Thoracic aorta (tissue), 2 donors: Measurements from ENCODE around the gene ATG14. TPM values are rescaled to one million over a fixed set of nuclear protein-coding genes. Genes with fewer than 3 reads are reported as not detected.

Experiments
- ATAC-seq: fragments of 150-250 bp; one replicate; pipeline ENCODE4 v1.8.0; 2017; ENCODE audit warnings: low read depth; ENCODE audit not compliant: insufficient number of reproducible peaks, low FRiP score
- DNase-seq: peaks from one replicate; pipeline ENCODE4 v3.0.0-alpha.2; 2020; ENCODE audit warnings: low spot score
- H3K27ac ChIP-seq, 2 donors: fragments of 200-600 bp; sonication (generic); 1 replicate in 1 of 2; 2 replicates in 1 of 2; pipeline ENCODE4 v1.5.1; 2016; ENCODE audit warnings: mild to moderate bottlenecking in 2 of 2, moderate library complexity in 2 of 2
- H3K27me3 ChIP-seq: fragments of 200-600 bp; sonication (generic); replicated peaks from 2 replicates; pipeline ENCODE4 v1.6.0; 2016; ENCODE audit warnings: mild to moderate bottlenecking; ENCODE audit not compliant: insufficient read depth
- H3K36me3 ChIP-seq: fragments of 200-600 bp; sonication (generic); one replicate; pipeline ENCODE4 v1.5.1; 2016
- H3K4me1 ChIP-seq, 2 donors: fragments of 200-600 bp; sonication (generic); 1 replicate in 1 of 2; 2 replicates in 1 of 2; pipeline versions ENCODE4 v1.5.1 to v1.6.0; 2016; ENCODE audit warnings: low read depth in 2 of 2, mild to moderate bottlenecking in 1 of 2; ENCODE audit not compliant: control insufficient read depth in 1 of 2
- H3K4me3 ChIP-seq: fragments of 200-600 bp; sonication (generic); 2 replicates; pipeline ENCODE4 v1.5.1; 2016; ENCODE audit warnings: mild to moderate bottlenecking
- H3K9me3 ChIP-seq: fragments of 200-600 bp; sonication (generic); 2 replicates; pipeline ENCODE4 v1.5.1; 2016
- total RNA-seq, 2 donors: library from RNA; depleted of rRNA; stranded (reverse); fragments of >200 nt; gene quantifications; one replicate each; pipeline versions ENCODE4 v1.1.0 to v1.2.3, GENCODE V29; 2016
- TF ChIP-seq, protein P1 (sequence below): fragments of 200-600 bp; sonication (generic); IDR thresholded peaks from one replicate; pipeline ENCODE4 v1.5.1; 2019; ENCODE audit warnings: antibody characterized with exemption

The ATG14 gene
- total RNA-seq, 2 donors from 2014 or later = 19.5 to 26.0 TPM

DNA sequence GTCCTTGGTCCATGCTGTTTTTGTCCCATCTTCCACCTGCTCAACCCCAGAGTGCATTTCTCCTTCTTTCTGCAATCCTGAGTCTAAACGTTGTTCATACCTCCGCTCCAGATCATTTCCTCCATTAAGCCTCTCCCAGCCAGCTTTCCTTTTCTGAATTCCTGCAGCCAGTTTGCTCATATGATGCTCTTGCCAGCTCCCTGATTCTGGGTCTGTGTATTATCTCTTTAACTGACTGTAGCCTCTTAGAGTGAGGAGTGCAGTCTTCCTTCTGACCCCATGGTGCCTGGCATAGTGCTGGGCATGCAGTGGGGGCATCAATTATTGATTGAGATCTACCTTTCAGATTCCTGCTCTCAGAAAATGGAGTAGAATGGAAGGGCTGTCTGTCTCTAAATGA is 40.3 kb upstream of the ATG14 start:
- peaks cover 4 to 18% of the 10 kb centered on the region in 2 donors for H3K4me1 ChIP-seq
- DNase-seq (no peak), ATAC-seq (no peak)
- H3K27ac ChIP-seq = no peak overlapping the region
- H3K36me3 ChIP-seq = no peaks in the 10 kb centered on the region
- H3K9me3 ChIP-seq = no peaks in the 10 kb centered on the region
- no peaks in the 10 kb centered on the region for H3K27me3 ChIP-seq
- TF ChIP-seq, protein P1, sequence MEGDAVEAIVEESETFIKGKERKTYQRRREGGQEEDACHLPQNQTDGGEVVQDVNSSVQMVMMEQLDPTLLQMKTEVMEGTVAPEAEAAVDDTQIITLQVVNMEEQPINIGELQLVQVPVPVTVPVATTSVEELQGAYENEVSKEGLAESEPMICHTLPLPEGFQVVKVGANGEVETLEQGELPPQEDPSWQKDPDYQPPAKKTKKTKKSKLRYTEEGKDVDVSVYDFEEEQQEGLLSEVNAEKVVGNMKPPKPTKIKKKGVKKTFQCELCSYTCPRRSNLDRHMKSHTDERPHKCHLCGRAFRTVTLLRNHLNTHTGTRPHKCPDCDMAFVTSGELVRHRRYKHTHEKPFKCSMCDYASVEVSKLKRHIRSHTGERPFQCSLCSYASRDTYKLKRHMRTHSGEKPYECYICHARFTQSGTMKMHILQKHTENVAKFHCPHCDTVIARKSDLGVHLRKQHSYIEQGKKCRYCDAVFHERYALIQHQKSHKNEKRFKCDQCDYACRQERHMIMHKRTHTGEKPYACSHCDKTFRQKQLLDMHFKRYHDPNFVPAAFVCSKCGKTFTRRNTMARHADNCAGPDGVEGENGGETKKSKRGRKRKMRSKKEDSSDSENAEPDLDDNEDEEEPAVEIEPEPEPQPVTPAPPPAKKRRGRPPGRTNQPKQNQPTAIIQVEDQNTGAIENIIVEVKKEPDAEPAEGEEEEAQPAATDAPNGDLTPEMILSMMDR = no peak
- no peak overlapping the region for H3K4me3 ChIP-seq

DNA sequence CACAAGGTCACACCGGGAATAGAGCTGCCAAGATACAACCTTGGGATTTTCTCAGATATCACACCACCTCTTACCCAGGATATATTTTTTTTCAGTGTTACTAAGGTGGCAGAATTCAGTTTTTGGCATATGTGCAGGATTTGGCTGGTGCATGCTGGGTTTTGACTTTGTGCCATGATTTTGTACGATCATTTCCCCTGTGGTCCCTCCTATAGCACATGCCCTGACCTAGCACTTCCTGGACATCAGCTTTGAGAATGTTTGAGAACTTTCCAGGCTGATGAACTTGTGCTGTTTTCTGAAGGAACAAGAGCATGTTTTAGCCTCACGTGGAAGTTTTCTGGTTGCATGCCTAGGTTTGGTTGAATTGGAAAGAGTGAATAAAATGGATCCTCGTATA is 39.8 kb upstream of the ATG14 start:
- no peaks in the 10 kb centered on the region for H3K9me3 ChIP-seq
- H3K27ac ChIP-seq = no peak overlapping the region
- no peaks in the 10 kb centered on the region for H3K27me3 ChIP-seq
- ATAC-seq (no peak), DNase-seq (no peak)
- TF ChIP-seq, protein P1 = no peak
- H3K4me3 ChIP-seq = no peak overlapping the region
- peaks cover 4 to 18% of the 10 kb centered on the region in 2 donors for H3K4me1 ChIP-seq
- no peaks in the 10 kb centered on the region for H3K36me3 ChIP-seq

DNA sequence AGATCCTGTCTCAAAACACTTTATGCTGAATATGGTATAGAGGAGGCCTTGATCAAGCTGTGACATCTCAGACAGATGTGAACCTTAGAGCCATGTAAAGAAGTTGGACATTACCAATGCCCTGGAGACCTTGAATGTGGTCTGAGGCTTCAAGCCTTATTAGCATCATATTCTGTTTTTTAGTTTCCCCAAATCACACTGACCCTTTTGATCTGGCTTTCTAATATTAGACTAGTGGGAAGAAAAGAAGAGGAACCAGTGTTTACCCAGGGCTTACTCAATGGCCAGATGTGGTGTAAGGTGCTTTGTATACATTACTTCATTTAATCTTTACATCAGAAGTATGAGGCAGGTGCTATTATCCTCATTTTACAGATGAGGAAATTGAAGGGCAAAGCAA is 39.4 kb upstream of the ATG14 start:
- Histone ChIP-seq H3K4me3 (no peak overlapping the region), H3K27ac (no peak overlapping the region), H3K9me3 (no peaks in the 10 kb centered on the region), H3K27me3 (no peaks in the 10 kb centered on the region), H3K36me3 (no peaks in the 10 kb centered on the region), H3K4me1 (peaks cover 4 to 18% of the 10 kb centered on the region in 2 donors)
- TF ChIP-seq, protein P1 = no peak
- DNase-seq (no peak), ATAC-seq (no peak)

DNA sequence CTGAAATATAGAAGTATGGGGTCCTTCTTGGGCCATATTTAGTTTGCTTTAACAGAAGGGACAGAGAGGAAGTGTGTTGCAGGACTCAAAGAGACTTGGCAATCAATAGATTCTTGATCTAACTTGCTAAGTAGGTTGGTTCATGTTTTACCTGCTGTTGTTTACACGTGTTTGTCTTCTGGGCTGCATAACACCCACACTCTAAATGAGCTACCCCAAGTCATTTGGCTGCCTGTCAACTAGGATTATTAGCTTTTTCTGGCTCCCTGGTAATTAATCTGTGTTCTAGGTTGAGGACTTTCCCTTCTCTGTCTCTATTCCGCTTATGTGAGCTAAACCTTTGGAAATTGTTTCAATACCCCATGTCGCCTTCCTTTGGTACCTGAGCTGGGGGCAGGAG is 38.9 kb upstream of the ATG14 start:
- Histone ChIP-seq H3K27ac (no peak overlapping the region), H3K4me1 (peaks cover 4 to 18% of the 10 kb centered on the region in 2 donors), H3K36me3 (no peaks in the 10 kb centered on the region), H3K27me3 (no peaks in the 10 kb centered on the region), H3K9me3 (no peaks in the 10 kb centered on the region), H3K4me3 (no peak overlapping the region)
- TF ChIP-seq, protein P1 = no peak
- no peak for DNase-seq
- ATAC-seq = no peak

DNA sequence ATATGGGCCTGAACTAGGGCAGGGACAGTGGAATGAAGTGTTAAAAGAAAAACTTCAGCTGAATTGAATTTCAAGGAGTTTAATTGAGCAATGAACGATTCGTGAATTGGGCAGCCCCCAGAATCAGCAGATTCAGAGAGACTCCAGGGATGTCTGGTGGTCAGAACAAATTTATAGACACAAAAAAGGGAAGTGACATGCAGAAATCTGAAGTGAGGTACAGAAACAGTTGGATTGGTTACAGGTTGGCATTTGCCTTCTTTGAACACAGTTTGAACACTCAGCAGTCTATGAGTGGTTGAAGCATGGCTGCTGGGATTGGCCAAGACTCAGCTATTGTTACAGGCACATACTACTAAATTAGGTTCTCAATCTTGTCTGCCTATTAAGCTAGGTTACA is 38.5 kb upstream of the ATG14 start:
- no peaks in the 10 kb centered on the region for H3K27me3 ChIP-seq
- H3K36me3 ChIP-seq = no peaks in the 10 kb centered on the region
- H3K9me3 ChIP-seq = no peaks in the 10 kb centered on the region
- DNase-seq (no peak), ATAC-seq (no peak)
- no peak overlapping the region for H3K27ac ChIP-seq
- H3K4me1 ChIP-seq = peaks cover 4 to 18% of the 10 kb centered on the region in 2 donors
- H3K4me3 ChIP-seq = no peak overlapping the region
- TF ChIP-seq, protein P1 = no peak
